Omental fat pad (tissue), 4 donors: ENCODE measurements around the gene LEFTY1. TPM values are rescaled to one million over a fixed set of nuclear protein-coding genes. Genes with fewer than 3 reads are reported as not detected.
"Not testable (repeated sequence)": the region's sequence is repeated elsewhere in the genome, so short reads cannot be mapped to it uniquely, and the experiment has no call there.

Experiments used
- ATAC-seq: fragments of 150-250 bp; one replicate; pipeline ENCODE4 v1.9.1; 2016; ENCODE audit warnings: mild to moderate bottlenecking, moderate library complexity; ENCODE audit not compliant: low FRiP score
- DNase-seq: peaks from one replicate; pipeline ENCODE4 v3.0.0-alpha.2; 2019; ENCODE audit warnings: low spot score
- CTCF ChIP-seq, 3 donors: fragments of 450-650 bp; IDR thresholded peaks; one replicate each; pipeline ENCODE4 v1.5.1; 2016 to 2017; ENCODE audit warnings: antibody characterized with exemption in 3 of 3, mild to moderate bottlenecking in 3 of 3, moderate library complexity in 2 of 3
- total RNA-seq, 4 donors: library from RNA; depleted of rRNA; stranded (reverse); fragments of >200 nt; gene quantifications; one replicate each; pipeline ENCODE4 v1.1.0, GENCODE V29; 2016

LEFTY1 gene
- total RNA-seq, 4 donors from 2014 or later = 0.44 TPM; not detected in 3

GRCh38 chr1:225892307-225892706 is 3.4 kb upstream of the LEFTY1 start:
- TF ChIP-seq CTCF (IDR thresholded peaks at IDR 0.05) = no peak
- DNase-seq (no peak), ATAC-seq (no peak)

GRCh38 chr1:225891229-225891972 is 2.5 kb upstream of the LEFTY1 start:
- ATAC-seq (no peak), DNase-seq (no peak)
- TF ChIP-seq CTCF (IDR thresholded peaks at IDR 0.05) = no peak

GRCh38 chr1:225890346-225891228 is 1.6 kb upstream of the LEFTY1 start:
- DNase-seq (no peak), ATAC-seq (no peak)

GRCh38 chr1:225889743-225890142 is 797 bp upstream of the LEFTY1 start:
- no peak for TF ChIP-seq CTCF (IDR thresholded peaks at IDR 0.05)
- DNase-seq = no peak
- ATAC-seq = no peak

More at GRCh38 chr1:225890346-225891228, 1.6 kb upstream of the LEFTY1 start:
- TF ChIP-seq CTCF (IDR thresholded peaks at IDR 0.05) = no peak

- ATAC-seq (no peak), DNase-seq (no peak)
- no peak for TF ChIP-seq CTCF (IDR thresholded peaks at IDR 0.05)
Measured at GRCh38 chr1:225888289-225888897, 553 bp downstream of the LEFTY1 start.

GRCh38 chr1:225887554-225888288 is 1.2 kb downstream of the LEFTY1 start:
- not testable (repeated sequence) for DNase-seq, ATAC-seq

GRCh38 chr1:225887030-225887314 is 2.0 kb downstream of the LEFTY1 start:
- no peak for TF ChIP-seq CTCF (IDR thresholded peaks at IDR 0.05)
- ATAC-seq (no peak), DNase-seq (no peak)
